ENCODE results near the gene IRAK4.
A peak's percentile ranks its signal among the peaks of the same experiment; 100 is the strongest.
"Not testable (repeated sequence)": the region's sequence is repeated elsewhere in the genome, so short reads cannot be mapped to it uniquely, and the experiment has no call there.

Gene IRAK4

GRCh38 chr12:43758728-43759563 is at the start of gene IRAK4, which contains the start of gene PUS7L:
Gene IRAK4, plus strand, starts transcription at chr12:43758951. Its CDS starts 9,161 bp downstream, at chr12:43768112.
Gene PUS7L, minus strand, starts transcription at chr12:43758790. Its CDS starts 3,545 bp downstream, at chr12:43755245.
- DNase-seq, result peak; percentile 75

- no peak for DNase-seq
Measured at GRCh38 chr12:43711348-43711747, 47.4 kb upstream of the IRAK4 start.

- DNase-seq, result no peak
Measured at GRCh38 chr12:43722621-43723020, 36.1 kb upstream of the IRAK4 start.

- no peak for DNase-seq
Measured at GRCh38 chr12:43723134-43723533, 35.6 kb upstream of the IRAK4 start.

DNA sequence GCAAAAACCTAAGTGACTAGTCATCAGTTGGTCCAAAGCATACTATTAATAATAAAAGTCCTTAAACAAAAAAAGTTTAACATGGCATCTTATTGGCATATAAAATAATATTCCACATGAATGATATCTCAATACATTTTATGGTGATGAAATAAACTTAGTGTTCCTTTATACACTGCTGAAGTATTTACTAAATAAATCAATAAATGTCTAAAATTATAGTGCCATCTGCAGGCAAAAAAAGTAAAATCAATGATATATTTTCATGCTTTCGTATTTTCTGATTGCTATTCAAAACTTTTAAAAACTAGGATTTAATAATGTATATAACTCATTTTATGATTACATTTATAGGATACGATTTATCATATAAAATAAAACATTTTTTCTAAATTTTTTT is 30.6 kb upstream of the IRAK4 start:
- DNase-seq, result no peak

DNA sequence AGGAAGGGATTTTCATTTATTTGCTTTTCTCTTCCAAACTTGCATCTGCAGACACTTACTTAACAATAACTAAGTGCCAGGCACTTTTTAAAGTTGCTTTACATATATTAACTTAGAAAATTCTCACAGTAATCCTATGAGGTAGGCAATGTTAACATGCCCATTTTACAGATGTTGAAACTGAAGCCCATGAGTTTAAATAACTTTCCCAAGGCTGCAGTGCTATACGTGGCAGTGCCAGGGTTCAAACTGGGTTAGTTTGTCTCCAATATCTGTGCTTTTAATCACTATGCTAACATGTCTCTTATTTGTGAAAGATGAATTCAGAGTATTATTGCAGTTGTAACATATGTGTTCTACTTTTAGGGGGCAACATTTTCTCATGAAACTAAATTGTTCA is 30.1 kb upstream of the IRAK4 start:
- DNase-seq, result no peak

DNA sequence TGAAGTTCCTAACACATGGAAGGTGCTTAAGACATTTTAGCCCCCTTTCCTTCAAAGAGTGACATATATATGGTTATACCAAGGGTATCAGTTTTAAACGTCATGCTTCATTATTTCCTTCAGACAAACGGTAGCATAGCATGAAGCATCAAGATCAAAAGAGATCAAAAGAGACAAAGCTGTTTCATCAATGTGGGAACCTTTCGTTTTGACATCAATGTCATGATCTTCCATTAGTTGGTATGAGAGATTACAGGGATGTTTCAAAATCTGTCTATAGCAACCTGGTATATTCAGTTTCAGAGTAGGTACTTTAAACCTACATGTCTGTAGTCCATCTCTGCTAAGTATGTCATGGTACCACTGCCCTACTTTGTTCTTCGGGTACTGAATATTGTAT is 28.5 kb upstream of the IRAK4 start:
- DNase-seq, result no peak

GRCh38 chr12:43733687-43734086 is 25.1 kb upstream of the IRAK4 start:
- no peak for DNase-seq

DNA sequence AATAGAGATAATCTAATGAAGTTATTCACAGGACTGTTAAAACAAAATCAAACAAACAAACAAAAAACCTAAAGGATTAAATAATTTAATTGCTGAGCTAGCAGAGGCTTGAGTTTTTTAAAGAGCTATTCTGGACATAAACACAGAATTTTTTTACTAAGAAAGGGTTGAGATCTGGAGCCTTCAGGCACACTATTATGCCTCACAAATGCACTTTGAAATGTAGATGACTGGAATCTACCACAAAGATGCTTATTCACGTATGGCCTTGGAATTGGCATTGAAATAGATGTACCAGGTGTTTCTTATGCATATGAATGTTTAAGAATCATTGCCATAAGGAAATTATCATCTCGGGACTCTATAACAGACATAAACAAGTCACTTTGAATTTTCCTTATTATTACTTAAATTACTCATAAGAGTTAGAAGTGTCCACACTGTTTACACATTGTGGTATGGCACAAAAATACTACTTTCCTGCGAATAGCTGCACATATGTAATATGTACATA is 21.8 kb upstream of the IRAK4 start:
- no peak for DNase-seq

GRCh38 chr12:43737646-43738045 is 21.1 kb upstream of the IRAK4 start:
- no peak for DNase-seq

- no peak for DNase-seq
Measured at GRCh38 chr12:43740511-43741100, 18.1 kb upstream of the IRAK4 start.

- no peak for DNase-seq
Measured at GRCh38 chr12:43742106-43742505, 16.6 kb upstream of the IRAK4 start.

DNA sequence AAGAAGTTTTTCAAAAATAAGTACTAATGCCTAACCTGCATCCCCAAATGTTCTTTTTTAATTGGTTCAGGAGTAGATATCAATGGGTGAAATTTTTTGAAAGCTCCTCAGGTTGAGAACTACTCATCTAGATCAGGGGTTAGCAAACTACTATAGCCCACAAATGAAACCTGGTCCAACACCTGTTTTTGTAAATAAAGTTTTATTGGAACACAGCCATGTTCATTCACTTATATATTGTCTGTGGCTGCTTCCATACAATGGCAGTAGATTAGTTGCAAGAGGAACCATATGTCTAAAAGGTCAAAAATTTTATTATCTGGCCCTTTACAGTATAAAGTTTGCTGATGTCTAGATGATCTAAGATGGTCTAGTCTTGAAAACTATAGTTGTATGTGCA is 13.9 kb upstream of the IRAK4 start:
- no peak for DNase-seq

- no peak for DNase-seq
Measured at GRCh38 chr12:43749016-43749415, 9.7 kb upstream of the IRAK4 start.

- DNase-seq, result no peak
Measured at GRCh38 chr12:43750814-43751213, 7.9 kb upstream of the IRAK4 start.

GRCh38 chr12:43751360-43751759 is 7.4 kb upstream of the IRAK4 start:
- DNase-seq, result not testable (repeated sequence)

DNA sequence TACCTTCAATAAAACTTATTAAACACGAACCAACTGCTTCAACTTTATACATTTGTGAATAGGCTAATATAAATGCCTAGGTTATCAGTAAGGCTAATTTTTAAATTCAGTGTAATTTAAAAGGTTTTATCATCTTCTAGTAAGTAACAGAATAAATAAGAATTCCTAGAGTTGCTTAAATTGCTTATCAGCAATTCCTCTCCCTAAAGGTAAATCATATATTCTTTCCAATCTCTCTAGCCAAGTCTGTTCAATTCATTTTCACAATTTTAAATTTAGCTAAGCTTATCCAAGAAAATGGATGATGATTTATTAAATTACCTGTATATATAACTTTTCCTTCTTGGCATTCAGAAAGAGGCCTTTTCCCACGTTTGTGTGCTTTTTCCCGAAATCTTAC is 4.7 kb upstream of the IRAK4 start:
- DNase-seq, result no peak

DNA sequence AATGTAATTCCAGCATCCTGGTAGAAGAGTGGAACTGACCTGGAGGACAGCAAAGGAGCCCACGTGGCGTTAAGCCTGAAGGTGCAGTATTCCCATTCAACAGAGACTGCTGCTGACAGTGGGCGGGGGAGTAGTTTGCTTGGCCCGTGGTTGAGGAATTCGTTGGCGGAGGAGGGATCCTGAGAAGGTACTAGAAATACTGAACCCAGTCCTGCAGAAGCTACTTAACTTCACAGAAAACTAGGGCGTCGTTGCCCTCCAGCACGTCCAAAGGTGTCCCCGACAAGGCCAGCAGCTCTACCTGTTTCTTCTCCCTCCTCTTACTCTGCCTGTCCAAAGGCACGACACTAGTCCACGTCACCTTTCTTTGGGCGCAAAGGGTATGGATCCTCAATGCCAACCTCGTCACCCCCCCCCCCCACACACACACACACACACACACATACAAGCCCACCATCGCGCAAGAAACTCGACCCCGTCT is 464 bp upstream of the IRAK4 start:
- DNase-seq, result no peak

- DNase-seq, result no peak
Measured at GRCh38 chr12:43760396-43760795, 1.6 kb downstream of the IRAK4 start.

- DNase-seq, result no peak
Measured at GRCh38 chr12:43761500-43761899, 2.7 kb downstream of the IRAK4 start.

DNA sequence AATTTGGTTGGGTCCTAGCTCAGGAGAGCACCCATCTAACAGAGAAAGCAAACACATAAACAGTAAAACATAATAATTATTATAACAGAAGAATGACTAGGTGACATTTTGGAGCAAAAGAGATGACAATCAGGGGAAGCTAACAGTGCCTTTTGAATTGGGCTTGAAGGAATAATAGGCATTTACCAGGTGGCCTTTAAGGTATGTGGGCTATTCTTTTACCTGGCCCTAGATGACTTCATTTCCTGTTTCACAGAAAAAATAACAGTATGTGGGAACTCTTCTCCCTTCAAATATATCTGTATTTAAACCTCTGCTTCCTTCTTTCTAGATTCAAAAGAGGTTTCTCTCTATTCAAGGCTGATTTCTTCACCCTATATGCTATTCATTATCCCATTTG is 3.8 kb downstream of the IRAK4 start:
- DNase-seq, result no peak

- no peak for DNase-seq
Measured at GRCh38 chr12:43763769-43764168, 5.0 kb downstream of the IRAK4 start.

DNA sequence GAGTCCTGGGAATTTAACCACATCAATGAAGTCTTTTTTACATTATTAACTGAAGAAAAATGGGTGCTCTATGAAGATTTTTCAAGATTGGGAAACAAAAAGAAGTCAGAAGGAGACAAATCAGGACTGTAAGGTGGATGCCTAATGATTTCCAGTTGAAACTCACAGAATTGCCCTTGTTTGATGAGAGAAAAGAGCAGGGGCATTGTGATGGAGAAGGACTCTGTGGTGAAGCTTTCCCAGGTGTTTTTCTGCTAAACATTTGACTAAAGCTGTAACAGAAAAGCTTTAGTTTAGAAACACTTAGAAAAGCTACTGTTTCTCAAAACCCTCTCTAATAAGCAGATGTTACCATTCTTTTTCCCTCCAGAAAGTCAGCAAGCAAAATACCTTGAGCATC is 5.8 kb downstream of the IRAK4 start:
- no peak for DNase-seq

- DNase-seq, result no peak
Measured at GRCh38 chr12:43766291-43766690, 7.5 kb downstream of the IRAK4 start.
